ENCODE results near the gene BIRC7. TPM values are rescaled to one million over a fixed set of nuclear protein-coding genes. Genes with fewer than 3 reads are reported as not detected.

BIRC7 gene
- total RNA-seq, 1 experiment from 2014 or later, result not detected

DNA sequence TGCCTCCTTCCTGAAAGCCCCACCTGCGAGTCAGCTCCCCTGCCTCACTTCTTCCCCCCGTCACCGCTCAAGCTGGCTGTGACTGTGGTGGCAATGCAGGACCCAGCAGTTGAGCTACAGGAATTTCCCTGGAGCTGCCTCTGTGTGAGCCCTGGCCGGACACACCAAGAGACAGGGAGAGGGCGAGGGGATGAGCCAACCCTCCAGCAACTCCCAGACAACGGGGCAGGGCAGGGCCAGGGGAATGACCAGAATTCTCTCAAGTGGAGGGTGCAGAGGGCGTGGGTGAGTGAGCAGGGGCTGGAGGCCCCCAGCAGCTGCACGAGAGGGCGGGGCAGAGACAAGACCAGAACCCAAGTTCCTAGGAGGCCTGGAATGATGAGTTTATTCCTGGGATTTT is 32.0 kb downstream of the BIRC7 start:
- H3K27ac Mint-ChIP-seq (ENCODE audit: low read depth, unreplicated experiment), result no peak overlapping the region
- peaks cover 21% of the 10 kb centered on the region for H3K27me3 Mint-ChIP-seq (ENCODE audit: insufficient read depth, unreplicated experiment)
- intact Hi-C loops (cut with micrococcal nuclease), result no loop called here
- no TSS peak for BruUV-seq (replicated peaks)
- ChIA-PET CTCF (interaction anchor here (0.6 to 0.9 kb wide), 2 partner anchors 41 to 354 kb away, joined by 3 read pairs; no protein-coding TSS in a partner anchor), POLR2A (no interaction called here)
- DNase-seq (ENCODE audit: unreplicated experiment), result no peak
- H3K36me3 Mint-ChIP-seq (ENCODE audit: insufficient read depth, unreplicated experiment), result peaks cover 7% of the 10 kb centered on the region
- TF ChIP-seq CTCF (IDR thresholded peaks at IDR 0.05; ENCODE audit: unreplicated experiment), result no peak
- H3K4me1 Mint-ChIP-seq (ENCODE audit: insufficient read depth, unreplicated experiment), result peaks cover 5% of the 10 kb centered on the region
- no peaks in the 10 kb centered on the region for H3K9me3 Mint-ChIP-seq (ENCODE audit: unreplicated experiment)
- no peak overlapping the region for H3K4me3 Mint-ChIP-seq (ENCODE audit: unreplicated experiment)

GRCh38 chr20:63268256-63268655 is 32.6 kb downstream of the BIRC7 start:
- POLR2A ChIA-PET, result interaction anchor here (0.6 kb wide), 1 partner anchor 597 kb away, joined by 4 read pairs; the partner anchor contains the start of gene TPD52L2
- Mint-ChIP-seq H3K4me1 (ENCODE audit: insufficient read depth, unreplicated experiment) (peaks cover 5% of the 10 kb centered on the region), H3K4me3 (ENCODE audit: unreplicated experiment) (no peak overlapping the region), H3K9me3 (ENCODE audit: unreplicated experiment) (no peaks in the 10 kb centered on the region), H3K27ac (ENCODE audit: low read depth, unreplicated experiment) (no peak overlapping the region), H3K36me3 (ENCODE audit: insufficient read depth, unreplicated experiment) (peaks cover 7% of the 10 kb centered on the region), H3K27me3 (ENCODE audit: insufficient read depth, unreplicated experiment) (peaks cover 15% of the 10 kb centered on the region)
- BruUV-seq (replicated peaks), result no TSS peak
- TF ChIP-seq CTCF (IDR thresholded peaks at IDR 0.05; ENCODE audit: unreplicated experiment), result no peak
- no peak for DNase-seq (ENCODE audit: unreplicated experiment)
- CTCF ChIA-PET, result interaction anchor here (0.6 to 7.2 kb wide), 3 partner anchors 37 to 108 kb away, joined by 3 to 60 read pairs (median 4); no protein-coding TSS in a partner anchor
- intact Hi-C loops (cut with micrococcal nuclease), result no loop called here

- BruUV-seq (replicated peaks), result no TSS peak
- no peak overlapping the region for H3K4me3 Mint-ChIP-seq (ENCODE audit: unreplicated experiment)
- peaks cover 12% of the 10 kb centered on the region for H3K27me3 Mint-ChIP-seq (ENCODE audit: insufficient read depth, unreplicated experiment)
- intact Hi-C loops (cut with micrococcal nuclease), result no loop called here
- H3K4me1 Mint-ChIP-seq (ENCODE audit: insufficient read depth, unreplicated experiment), result peaks cover 5% of the 10 kb centered on the region
- peaks cover 7% of the 10 kb centered on the region for H3K36me3 Mint-ChIP-seq (ENCODE audit: insufficient read depth, unreplicated experiment)
- no peaks in the 10 kb centered on the region for H3K9me3 Mint-ChIP-seq (ENCODE audit: unreplicated experiment)
- no peak for TF ChIP-seq CTCF (IDR thresholded peaks at IDR 0.05; ENCODE audit: unreplicated experiment)
- CTCF ChIA-PET, result interaction anchor here (0.6 to 7.2 kb wide), 4 partner anchors 37 to 801 kb away, joined by 3 to 60 read pairs (median 4); no protein-coding TSS in a partner anchor
- POLR2A ChIA-PET, result interaction anchor here (0.6 kb wide), 1 partner anchor 596 kb away, joined by 4 read pairs; the partner anchor contains the start of gene TPD52L2
- H3K27ac Mint-ChIP-seq (ENCODE audit: low read depth, unreplicated experiment), result no peak overlapping the region
- DNase-seq (ENCODE audit: unreplicated experiment), result no peak
Observed at GRCh38 chr20:63268671-63269439, 33.1 kb downstream of the BIRC7 start.

DNA sequence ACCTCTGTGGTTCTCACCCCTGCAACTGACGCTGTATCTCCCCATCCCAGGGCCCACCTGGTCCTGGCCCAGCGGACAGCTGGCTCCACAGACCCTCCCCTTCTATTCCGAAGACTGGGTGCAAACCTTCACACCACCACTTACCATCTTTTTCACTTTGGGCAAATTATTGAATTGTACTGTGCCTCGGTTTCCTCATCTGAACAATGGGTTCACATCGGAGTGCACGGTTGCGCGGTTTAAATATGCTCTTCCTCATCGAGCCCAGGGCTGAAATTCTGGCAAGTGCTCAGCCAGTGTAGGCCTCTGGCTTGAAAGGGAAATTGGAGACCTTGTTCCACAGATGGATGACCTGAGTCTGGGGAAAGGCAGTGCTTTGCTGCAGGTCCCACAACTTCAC is 34.0 kb downstream of the BIRC7 start:
- DNase-seq (ENCODE audit: unreplicated experiment), result no peak
- Mint-ChIP-seq H3K27ac (ENCODE audit: low read depth, unreplicated experiment) (no peak overlapping the region), H3K4me3 (ENCODE audit: unreplicated experiment) (no peak overlapping the region), H3K36me3 (ENCODE audit: insufficient read depth, unreplicated experiment) (peaks cover 12% of the 10 kb centered on the region), H3K4me1 (ENCODE audit: insufficient read depth, unreplicated experiment) (peaks cover 12% of the 10 kb centered on the region), H3K9me3 (ENCODE audit: unreplicated experiment) (no peaks in the 10 kb centered on the region), H3K27me3 (ENCODE audit: insufficient read depth, unreplicated experiment) (peaks cover 4% of the 10 kb centered on the region)
- intact Hi-C loops (cut with micrococcal nuclease), result no loop called here
- ChIA-PET CTCF (interaction anchor here (0.5 to 7.2 kb wide), 2 partner anchors 46 to 52 kb away, joined by 3 to 60 read pairs; no protein-coding TSS in a partner anchor), POLR2A (interaction anchor here (0.9 to 3.3 kb wide), 2 partner anchors 12 to 14 kb away, joined by 4 to 9 read pairs; no protein-coding TSS in a partner anchor)
- BruUV-seq (replicated peaks), result no TSS peak
- no peak for TF ChIP-seq CTCF (IDR thresholded peaks at IDR 0.05; ENCODE audit: unreplicated experiment)
